HG03135 (cell line): ENCODE measurements around the gene CRISPLD2.

Source experiments
- ATAC-seq: cut with Tn5 transposase; IDR thresholded peaks from one replicate; pipeline ENCODE4 v1.9.1; 2021; ENCODE audit warnings: mild to moderate bottlenecking, moderate library complexity; ENCODE audit not compliant: unreplicated experiment

Gene CRISPLD2

DNA sequence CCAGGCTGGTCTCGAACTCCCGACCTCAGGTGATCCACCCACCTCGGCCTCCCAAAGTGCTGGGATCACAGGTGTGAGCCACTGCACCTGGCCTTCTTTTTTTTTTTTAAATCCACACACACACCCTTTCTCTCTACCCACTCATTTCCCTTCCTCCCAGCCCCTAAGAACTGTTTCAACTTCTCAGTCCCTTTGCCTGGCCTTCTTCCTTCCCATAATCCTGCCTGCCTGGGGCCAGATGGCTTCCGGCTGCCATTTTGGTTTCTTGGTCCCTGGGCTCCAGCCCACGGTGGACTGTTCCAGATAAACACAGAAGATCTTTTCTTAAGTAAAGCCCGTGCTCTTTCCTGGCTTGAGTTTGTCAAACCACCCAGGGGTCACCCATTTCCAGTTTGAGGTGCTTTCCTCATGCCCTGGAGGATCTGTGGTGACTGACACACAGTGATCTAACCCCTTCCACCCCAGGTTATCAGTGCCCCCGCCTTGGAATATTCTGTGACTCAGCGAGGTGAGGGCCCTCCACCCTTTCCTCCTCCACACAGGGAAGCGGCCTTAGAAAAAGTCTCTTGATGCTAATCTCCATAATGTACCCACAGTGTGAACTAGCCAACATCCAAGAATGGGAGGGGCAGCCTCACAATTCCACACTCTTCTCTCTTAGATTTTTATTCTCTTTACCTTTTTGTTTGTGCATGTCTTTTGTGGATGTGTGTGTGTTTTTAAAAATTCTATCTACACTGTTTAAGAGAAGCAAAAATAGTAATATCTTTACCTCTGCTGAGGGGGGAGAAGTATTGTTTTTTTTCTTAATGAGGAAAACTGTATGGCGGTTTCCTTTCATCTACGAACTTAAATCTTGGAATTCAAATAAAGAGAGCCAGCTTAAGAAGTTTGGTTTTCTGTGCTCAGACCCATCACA, 60.0 kb downstream of the CRISPLD2 start:
- no peak for ATAC-seq

DNA sequence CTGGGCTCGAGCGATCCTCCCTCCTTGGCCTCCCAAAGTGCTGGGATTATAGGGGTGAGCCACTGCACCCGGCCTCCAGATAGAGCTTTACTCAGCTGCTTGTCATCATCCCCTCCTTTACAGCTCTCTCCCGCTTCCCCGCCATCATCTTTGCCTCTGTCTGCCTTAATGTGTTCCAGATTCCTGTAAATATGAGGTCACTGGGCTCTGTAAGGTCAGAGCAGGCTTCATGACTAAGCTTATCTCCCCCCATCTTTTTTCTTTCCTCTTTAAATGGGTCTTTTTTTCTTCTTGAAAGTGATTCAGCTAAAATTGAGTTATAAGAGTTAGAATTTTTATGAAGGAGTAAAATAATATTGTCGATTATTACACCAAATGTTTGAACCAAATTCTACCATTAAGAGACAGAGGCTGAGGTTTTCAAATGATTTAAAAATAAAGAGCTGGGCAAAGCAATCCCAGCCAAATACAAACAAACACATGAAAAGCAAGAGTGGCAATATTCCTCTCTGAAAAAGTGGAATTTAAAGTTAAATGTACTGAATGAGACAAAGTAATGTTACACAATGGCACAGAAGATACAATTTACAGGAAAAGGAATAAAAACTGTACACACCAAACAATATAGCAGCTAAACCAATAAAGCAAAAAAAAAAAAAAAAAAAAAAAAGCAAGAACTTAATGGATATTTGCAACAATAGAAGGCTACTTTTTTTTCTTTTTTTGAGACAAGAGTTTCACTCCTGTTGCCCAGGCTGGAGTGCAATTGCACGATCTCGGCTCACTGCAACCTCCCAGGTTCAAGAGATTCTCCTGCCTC, 62.1 kb downstream of the CRISPLD2 start:
- no peak for ATAC-seq

DNA sequence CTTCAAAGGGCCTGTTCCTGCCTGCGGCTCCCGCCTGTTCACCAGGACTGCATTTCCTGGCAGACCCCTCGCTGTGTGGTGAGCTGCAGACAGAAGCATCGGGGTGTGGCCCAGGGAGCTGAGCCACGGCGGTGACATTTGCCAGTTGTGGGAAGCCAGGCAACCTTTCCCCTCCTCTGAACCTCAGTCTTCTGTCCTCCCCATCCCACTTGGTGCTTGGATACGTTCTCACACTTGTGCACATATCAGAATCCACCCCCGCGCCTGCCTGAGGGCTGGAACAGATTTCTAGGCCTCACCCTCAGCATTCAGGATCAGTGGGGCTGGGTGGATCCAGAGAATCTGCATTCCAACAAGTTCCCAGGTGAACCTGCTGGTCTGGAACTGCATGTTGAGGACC, 63.5 kb downstream of the CRISPLD2 start:
- ATAC-seq: no peak

DNA sequence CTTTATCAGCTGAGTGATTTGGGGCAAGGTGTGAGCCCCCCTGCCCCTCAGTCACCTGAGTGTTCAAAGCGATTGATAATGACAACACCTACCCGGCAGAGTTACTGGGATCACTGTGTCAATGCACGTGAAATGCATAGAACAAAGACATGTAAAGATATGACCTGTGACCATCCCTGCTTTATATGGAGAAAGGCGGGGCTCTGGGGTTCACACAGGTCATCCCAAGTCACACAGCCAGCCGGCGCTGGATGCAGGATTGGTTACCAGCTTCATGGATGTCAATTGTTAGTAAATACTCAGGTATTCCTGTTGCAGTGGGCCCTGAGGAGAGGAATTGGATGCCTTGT, 64.4 kb downstream of the CRISPLD2 start:
- no peak for ATAC-seq

DNA sequence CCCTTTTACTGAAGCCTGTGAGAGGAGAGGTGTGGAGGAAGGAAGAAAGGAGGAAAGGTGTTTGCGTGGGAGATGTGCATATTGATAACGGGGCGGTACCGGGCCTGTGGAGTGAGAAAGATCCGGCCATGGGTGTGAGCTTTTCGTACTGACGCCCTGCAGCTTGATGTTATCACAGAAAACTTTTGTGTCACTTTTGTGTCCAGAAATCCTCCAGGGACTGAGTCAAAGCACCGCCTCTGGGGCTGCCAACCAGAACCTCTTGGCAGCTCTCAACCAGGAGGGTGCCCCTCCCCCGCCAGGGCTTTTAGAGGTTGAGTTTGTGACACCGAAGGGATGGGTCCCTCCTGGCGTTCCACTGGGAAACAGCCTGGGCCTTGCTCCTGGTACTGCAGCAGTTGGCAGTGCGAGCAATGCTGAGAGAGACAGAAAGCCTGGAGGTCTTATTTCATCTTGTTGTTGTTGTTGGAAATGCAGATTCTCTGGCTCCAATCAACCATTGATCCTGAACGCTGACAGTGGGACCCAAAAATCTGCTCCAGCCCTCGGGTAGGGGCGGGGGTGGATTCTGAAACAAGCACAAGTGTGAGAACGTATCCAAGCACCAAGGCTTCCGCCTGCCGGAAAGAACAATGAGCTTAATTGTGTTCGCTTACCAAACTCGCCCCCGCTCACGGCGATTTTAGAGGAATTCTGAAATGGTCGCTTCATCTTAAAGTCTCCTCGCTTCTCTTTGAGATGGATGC, 65.0 kb downstream of the CRISPLD2 start:
- ATAC-seq: no peak

DNA sequence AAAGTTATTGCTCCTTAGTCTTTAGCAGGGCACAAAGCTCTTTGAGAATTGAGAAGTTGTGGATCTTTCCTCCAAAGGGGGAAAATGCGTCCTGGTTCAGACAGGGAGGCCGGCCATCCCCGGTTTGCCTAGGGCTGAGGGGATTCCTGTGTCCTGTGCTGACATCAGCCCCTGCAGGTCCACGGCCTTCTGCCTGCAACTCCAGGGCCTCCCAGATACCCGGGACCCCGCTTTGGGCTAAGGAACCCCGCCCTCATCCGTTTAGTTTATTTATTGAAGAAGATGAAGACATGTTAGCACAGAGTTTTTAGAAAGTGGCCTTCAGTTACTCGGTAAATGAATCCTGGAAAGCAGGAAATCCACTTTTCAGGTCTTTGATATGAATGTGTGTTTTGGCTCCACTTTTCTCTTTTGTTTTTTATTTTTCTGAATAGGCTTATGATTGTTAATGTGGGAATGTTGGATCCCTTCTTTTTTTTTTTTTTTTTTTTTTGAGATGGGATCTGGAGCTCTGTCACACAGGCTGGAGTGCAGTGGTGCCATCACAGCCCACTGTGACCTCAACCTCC, 65.6 kb downstream of the CRISPLD2 start:
- ATAC-seq: no peak

DNA sequence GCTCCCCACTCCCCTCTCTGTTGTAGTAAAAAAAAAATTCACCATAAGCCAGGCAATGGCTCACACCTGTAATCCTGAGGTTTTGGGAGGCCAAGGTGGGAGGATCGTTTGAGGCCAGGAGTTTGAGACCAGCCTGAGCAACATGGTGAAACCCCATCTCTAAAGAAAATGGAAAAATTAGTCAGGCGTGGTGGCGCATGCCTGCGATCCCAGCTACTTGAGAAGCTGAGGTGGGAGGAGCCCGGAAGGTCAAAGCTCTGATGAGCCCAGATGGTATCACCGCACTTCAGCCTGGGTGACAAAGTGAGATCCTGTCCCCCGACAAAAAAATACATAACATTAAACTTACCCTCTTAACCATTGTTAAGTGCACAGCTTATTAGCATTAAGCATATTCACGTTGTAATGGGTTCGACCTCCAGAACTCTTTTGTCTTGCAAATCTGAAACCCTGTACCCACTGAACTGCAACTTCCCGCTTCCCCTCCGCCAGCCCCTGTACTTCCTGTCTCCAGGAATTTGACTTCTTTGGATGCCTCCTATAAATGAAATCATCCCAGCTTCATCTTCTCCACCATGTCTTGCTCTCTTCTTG, 66.8 kb downstream of the CRISPLD2 start:
- ATAC-seq: no peak

DNA sequence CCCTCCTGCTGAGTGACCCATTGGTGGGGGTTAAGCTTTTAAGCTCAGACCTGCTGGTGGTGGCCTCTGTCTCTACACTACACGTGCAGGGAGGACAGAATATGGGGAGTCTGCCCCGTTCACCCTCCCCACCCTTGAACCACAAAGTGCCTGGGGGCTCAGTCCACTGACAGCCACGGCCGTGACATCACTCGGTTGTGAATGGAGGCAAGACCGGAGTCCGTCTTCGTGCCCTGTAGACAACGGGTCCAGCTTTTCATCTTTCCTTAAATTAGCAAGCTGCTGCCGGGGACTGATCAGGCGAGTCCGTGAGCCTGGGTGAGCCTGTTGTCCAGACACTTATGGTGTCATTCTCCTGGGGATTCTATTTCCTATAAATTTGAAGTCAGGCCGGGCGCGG, 67.4 kb downstream of the CRISPLD2 start:
- no peak for ATAC-seq

DNA sequence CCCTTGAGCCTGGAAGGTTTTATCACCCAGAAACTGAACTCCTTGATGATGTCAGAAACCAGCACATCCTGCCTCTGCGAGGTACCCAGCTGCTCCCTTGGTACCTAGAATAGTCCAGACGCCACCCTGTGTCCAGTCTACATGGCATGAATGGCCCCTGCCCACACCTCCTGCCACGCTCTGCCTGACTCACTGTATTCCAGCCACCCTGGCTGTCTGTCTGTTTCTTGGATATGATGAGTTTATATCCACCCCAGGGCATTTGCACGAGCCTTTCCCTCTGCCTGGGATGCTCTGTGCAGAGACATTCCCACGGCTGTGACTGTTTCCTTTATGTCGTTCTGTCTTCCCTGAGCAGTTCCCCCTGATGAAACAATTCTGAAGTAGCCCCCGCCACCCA, 68.7 kb downstream of the CRISPLD2 start:
- ATAC-seq: no peak

DNA sequence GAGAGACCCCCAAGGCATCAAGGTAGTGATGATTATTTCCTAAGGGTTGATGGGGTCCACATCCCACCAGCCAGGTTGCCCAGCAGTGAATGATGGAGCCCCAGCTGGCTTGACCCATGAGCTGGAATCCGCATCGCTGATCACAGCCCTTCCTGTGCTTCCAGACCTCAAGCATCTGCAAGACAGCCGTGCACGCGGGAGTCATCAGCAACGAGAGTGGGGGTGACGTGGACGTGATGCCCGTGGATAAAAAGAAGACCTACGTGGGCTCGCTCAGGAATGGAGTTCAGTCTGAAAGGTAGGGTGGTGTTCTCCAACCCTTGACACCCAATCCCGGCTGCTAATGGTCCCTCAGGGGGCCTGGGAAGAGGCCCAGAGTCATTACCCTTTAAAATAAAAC, 69.3 kb downstream of the CRISPLD2 start:
- ATAC-seq: no peak

DNA sequence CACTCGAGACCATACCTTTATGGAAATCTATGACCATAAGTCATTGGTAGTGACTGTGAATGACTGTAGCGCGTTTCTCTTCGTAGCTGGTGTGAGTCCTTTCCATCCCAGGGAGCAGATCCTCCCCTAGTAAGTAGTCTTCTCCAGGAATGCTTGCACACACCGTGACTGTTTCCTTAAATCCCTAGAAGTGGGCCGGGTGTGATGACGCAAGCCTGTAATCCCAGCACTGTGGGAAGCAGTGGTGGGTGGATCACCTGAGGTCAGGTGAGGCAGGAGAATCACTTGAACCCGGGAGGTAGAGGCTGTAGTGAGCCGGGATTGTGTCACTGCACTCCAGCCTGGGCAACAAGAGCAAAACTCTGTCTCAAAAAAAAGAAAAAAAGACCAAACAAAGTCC, 70.6 kb downstream of the CRISPLD2 start:
- no peak for ATAC-seq

DNA sequence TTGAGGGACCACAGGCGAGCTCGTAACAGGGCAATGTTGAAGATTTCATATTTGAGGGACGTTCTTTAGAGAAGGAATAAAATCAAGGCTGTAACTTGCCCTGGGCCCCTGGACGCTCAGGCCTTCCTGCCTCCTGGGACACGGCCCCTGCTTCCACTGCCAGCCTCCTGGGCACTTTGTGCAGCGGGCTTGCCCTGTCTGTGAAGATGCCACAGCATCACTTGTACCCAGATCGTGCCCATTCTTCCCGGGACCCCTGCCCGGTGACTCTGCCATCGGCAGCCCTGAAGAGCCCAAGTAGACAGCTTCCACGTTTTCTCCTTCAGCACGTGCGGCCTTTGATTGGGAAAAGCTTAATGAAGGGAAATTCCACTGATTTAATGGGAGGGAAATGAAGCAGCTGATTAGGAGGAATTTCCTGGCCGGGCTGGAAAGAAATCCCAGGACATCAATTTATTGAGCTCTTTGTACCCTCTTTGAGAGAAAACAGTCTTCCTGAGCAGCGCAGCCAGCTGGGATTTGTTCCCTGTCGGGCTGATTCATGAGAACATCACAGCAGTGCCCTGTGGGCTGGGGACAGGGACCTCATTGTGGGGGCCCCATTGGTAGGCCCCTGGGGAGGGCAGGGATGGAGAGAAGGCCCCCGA, 71.5 kb downstream of the CRISPLD2 start:
- ATAC-seq: no peak

DNA sequence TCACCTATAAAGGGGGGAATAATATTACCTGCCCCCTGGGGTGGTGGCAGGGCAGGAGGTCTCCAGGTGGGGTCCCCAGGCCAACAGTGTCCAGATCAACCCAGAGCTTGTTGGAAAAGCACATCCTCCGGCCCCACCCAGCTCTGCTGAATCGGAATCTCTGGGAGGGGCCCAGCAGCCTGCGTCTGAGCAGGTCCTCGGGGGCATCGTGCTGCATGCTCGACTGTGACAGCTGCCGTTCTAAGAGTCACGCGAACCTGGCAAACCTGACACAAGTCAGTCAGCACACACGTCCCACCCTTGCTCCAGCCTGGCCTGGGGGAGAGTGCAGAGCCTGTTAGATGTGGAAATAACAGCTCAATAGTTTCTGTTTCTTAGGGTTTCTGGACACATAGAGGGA, 72.3 kb downstream of the CRISPLD2 start:
- ATAC-seq: no peak

DNA sequence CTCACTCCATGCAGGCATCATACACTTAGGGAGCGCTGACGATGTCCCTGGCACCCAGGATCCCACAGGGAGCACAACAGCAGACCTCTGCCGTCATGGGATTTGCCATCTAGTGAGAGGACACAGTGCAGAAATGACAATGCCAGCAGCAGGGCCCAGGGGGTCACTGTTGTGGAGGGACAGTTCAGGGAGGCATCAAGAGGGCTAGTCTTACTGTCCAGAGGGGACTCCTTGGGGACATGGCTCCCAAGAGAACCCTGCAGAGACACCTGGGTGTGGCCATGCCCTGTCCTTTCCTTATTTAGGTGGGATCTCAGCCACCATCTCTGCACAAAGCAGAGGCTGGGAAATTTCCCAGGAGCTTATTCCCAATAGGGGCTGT, 73.7 kb downstream of the CRISPLD2 start:
- no peak for ATAC-seq

DNA sequence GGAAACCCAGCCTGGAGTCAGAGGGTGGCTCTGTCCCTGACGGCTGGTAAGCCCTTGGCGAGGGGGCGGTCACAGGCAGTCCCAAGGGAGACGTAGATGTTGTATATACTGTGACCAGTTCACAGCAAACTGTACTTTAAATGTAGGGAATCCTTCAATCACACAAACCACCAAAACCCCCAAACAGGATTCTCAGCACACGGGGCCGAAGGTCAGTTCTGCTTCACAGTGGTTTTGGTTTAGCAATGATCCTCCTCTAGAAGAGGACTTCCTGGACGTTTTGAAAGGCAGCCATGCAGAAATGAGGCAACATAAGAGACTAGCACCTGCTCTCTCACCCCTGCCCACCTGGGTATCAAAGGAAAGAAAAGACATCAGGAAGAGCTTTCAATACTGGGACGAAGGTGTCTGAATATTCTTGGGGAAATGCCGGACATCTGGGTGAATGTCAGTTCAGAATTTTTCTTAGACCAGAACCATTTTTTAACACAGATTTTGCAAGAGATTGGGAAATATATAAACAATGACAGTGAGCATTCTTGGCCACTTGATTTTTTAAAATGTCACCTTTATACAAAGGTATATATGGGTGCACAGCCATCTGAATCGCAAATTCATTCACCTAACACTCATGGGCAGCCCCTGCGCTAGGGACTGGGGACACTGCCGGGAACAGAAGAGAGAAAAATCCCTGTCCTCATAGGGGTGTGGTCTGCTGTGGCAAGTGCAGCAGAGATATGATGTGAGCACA, 74.2 kb downstream of the CRISPLD2 start:
- no peak for ATAC-seq

DNA sequence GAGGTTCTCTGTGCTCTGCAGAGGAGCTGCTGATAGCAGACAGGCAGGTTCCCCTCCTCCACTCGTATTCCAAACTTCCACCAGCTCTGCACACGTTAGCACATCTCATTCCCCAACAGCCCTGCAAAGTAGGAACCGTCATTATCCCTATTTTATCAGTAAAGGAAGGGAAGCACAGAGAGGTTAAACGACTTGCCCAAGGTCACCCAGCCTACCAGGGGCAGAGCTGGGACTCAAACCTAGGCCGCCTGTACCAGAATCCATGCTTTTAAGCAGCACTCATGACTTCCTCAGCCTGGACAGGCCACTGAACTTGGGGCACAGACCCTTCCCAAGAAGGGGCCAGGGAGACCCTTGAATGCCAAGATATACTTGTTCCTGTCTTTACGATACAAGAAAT, 75.2 kb downstream of the CRISPLD2 start:
- no peak for ATAC-seq

DNA sequence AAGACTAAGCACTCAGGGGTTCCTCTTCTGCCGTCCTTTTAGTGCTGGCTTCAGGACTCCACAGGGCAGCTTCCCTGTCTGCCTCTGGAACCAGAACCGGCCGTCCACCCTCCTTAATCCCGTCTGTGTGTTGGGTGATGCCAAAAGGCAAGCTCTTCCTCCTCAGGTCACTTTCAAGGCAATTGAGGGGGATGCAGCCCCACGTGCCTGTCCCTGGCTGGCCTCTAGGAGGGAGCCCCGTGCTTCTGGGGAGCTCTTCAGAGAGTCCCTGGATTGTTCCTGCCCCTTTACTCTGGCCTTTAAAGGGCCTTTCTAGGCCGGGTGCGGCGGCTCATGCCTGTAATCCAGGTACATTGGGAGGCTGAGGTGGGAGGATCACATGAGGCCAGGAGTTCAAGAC, 77.1 kb downstream of the CRISPLD2 start:
- no peak for ATAC-seq

DNA sequence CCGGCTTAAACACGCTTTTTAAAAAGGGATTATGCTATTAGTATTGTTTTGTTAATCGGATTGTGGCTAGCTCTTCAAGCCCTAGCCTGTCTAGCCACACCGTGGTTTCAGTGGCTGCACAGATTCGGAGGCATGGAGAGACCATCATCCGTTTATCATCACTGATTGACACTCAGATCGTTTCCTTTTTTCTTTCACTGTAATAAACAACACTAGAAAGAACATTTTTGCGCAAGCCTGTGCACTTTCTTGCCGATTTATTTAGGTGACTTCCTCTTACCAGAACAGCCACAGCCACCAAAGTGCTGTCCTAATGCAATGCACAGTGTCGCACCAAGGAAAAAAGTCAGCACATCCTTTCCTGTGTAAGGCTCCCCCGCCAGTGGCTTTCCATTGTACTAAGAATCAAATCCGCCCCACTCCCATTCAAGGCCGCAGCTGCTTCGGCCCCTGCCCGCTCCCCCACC, 78.2 kb downstream of the CRISPLD2 start:
- ATAC-seq: no peak

DNA sequence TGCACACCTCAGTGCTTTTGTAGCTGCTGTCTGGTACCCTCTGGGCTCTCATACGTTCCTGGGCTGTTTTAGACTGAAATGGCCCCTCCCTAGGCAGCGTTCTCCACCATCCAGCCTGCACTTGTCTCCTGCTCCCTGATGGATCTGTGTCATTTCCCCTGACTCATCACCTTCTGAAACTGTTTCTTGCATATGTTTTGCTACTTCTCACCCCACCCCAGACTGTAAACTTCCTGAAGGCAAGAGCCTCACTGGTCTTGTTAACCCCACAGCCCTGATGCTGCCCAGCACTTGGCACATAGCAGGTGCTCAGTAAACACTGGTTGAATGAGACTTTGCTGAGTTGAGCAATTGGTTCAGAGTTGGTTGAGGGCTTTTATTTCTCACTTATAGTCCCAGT, 78.7 kb downstream of the CRISPLD2 start:
- no peak for ATAC-seq
